Transverse colon (tissue), 4 donors: Measurements from ENCODE around the gene NEK8. TPM values are rescaled to one million over a fixed set of nuclear protein-coding genes. Genes with fewer than 3 reads are reported as not detected.

Experiments
- DNase-seq: peaks from one replicate; pipeline ENCODE4 v3.0.0-alpha.2; 2019
- H3K27ac ChIP-seq, 4 donors: fragments of 200-600 bp; sonication (generic); 2 replicates each; pipeline ENCODE4 v1.5.1; 2016 to 2018; ENCODE audit warnings: inconsistent platforms in 4 of 4
- H3K27me3 ChIP-seq: fragments of 200-600 bp; sonication (generic); 2 replicates; pipeline ENCODE4 v1.5.1; 2017; ENCODE audit warnings: inconsistent platforms
- H3K36me3 ChIP-seq, 4 donors: fragments of 200-600 bp; sonication (generic); 2 replicates each; pipeline ENCODE4 v1.5.1; 2017 to 2019; ENCODE audit warnings: inconsistent platforms in 4 of 4
- H3K4me1 ChIP-seq, 4 donors: fragments of 200-600 bp; sonication (generic); 2 replicates each; pipeline ENCODE4 v1.5.1; 2017 to 2020; ENCODE audit warnings: inconsistent platforms in 4 of 4
- H3K4me3 ChIP-seq, 4 donors: fragments of 200-600 bp; sonication (generic); 1 replicate in 1 of 4; 2 replicates in 3 of 4; pipeline versions ENCODE4 v1.5.1 to v1.6.1; 2017 to 2019; ENCODE audit warnings: inconsistent platforms in 4 of 4
- H3K9me3 ChIP-seq, 2 donors: fragments of 200-600 bp; sonication (generic); 2 replicates each; pipeline ENCODE4 v1.5.1; 2017 to 2019; ENCODE audit warnings: inconsistent platforms in 2 of 2
- EP300 ChIP-seq: sonication (generic); formaldehyde crosslinking; IDR thresholded peaks from one replicate; pipeline ENCODE4 v1.6.1; 2017; ENCODE audit warnings: antibody characterized with exemption, low read depth
- POLR2A ChIP-seq: fragments of 450-650 bp; IDR thresholded peaks from one replicate; pipeline ENCODE4 v1.6.1; 2016; ENCODE audit warnings: antibody characterized with exemption, mild to moderate bottlenecking, moderate library complexity
- POLR2AphosphoS5 ChIP-seq, 3 donors: sonication (generic); formaldehyde crosslinking; IDR thresholded peaks; one replicate each; pipeline ENCODE4 v1.6.1; 2016; ENCODE audit warnings: antibody characterized with exemption in 3 of 3
- WGBS, 2 donors: methylation state at CpG; one replicate each; pipeline ENCODE4 v1.1.5; 2018; ENCODE audit warnings: low coverage in 1 of 2; 5-methylcytosine and 5-hydroxymethylcytosine counted together
- in situ Hi-C, 4 donors: fragments of 200-750 bp; cut with MboI; loops; one replicate each; pipeline versions ENCODE4 v1.15.0 to v1.15.1; 2017; ENCODE audit warnings: low sequenced_read_pairs in 3 of 4, low pct_ligation_motif_present in 1 of 4, low pct_unique_long_range_greater_than_20kb in 1 of 4
- intact Hi-C: fragments of 100-400 bp; cut with DNase I; formaldehyde crosslinking; loops from one replicate; pipeline ENCODE4 v1.15.1; 2023; ENCODE audit warnings: low total_unique reads
- total RNA-seq, 4 donors: library from RNA; depleted of rRNA; stranded (reverse); fragments of >200 nt; gene quantifications; one replicate each; pipeline ENCODE4 v1.1.0, GENCODE V29; 2016
- TF ChIP-seq, protein P1 (sequence below), 5 experiments: fragments of 200-600 bp in 3 of 5; fragments of 450-650 bp in 2 of 5; sonication (generic) in 3 of 5; IDR thresholded peaks; 1 replicate in 2 of 5; 2 replicates in 3 of 5; pipeline ENCODE4 v1.5.1; 2016 to 2017; ENCODE audit warnings: antibody characterized with exemption in 5 of 5, inconsistent platforms in 3 of 5, mild to moderate bottlenecking in 2 of 5, moderate library complexity in 1 of 5

Gene NEK8
- total RNA-seq, 4 donors from 2014 or later, result 5.7 to 52.3 (median 8.3) TPM

- TF ChIP-seq EP300, result no peak
- TF ChIP-seq, protein P1, sequence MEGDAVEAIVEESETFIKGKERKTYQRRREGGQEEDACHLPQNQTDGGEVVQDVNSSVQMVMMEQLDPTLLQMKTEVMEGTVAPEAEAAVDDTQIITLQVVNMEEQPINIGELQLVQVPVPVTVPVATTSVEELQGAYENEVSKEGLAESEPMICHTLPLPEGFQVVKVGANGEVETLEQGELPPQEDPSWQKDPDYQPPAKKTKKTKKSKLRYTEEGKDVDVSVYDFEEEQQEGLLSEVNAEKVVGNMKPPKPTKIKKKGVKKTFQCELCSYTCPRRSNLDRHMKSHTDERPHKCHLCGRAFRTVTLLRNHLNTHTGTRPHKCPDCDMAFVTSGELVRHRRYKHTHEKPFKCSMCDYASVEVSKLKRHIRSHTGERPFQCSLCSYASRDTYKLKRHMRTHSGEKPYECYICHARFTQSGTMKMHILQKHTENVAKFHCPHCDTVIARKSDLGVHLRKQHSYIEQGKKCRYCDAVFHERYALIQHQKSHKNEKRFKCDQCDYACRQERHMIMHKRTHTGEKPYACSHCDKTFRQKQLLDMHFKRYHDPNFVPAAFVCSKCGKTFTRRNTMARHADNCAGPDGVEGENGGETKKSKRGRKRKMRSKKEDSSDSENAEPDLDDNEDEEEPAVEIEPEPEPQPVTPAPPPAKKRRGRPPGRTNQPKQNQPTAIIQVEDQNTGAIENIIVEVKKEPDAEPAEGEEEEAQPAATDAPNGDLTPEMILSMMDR (IDR thresholded peaks at IDR 0.05), result no peak
- no peak for TF ChIP-seq POLR2AphosphoS5 (IDR thresholded peaks at IDR 0.05)
- no peak for TF ChIP-seq POLR2A
- no peak overlapping the region for H3K4me3 ChIP-seq
- DNase-seq, result no peak
- in situ Hi-C loops (loop anchor here (10.0 to 25.0 kb wide), 3 partner anchors 128 to 155 kb away; partner anchors contain the start of genes DHRS13 (in 2 of the 4) and FLOT2 (in 1 of the 4)), intact Hi-C loops (no loop called here)
- no peaks in the 10 kb centered on the region for H3K9me3 ChIP-seq
- WGBS, 2 donors, result 95 to 100% methylated on average over 2 to 18 of the region's 18 CpGs
- H3K36me3 ChIP-seq, result peaks cover 0 to 11% (median 3%) of the 10 kb centered on the region in 4 donors
- no peaks in the 10 kb centered on the region for H3K27me3 ChIP-seq
- H3K4me1 ChIP-seq, result peaks cover 0 to 17% (median 7%) of the 10 kb centered on the region in 4 donors
- no peak overlapping the region for H3K27ac ChIP-seq
Measured at GRCh38 chr17:28759256-28759865, 30.8 kb downstream of the NEK8 start.

- peaks cover 0 to 17% (median 7%) of the 10 kb centered on the region in 4 donors for H3K4me1 ChIP-seq
- WGBS, 2 donors, result 44 to 47% methylated on average over 5 to 9 of the region's 9 CpGs
- TF ChIP-seq, protein P1 (IDR thresholded peaks at IDR 0.05), result no peak
- TF ChIP-seq POLR2A (no peak), POLR2AphosphoS5 (IDR thresholded peaks at IDR 0.05) (no peak), EP300 (no peak)
- peak; percentile 59 for DNase-seq
- no peaks in the 10 kb centered on the region for H3K9me3 ChIP-seq
- H3K27me3 ChIP-seq, result no peaks in the 10 kb centered on the region
- H3K4me3 ChIP-seq, result no peak overlapping the region
- H3K27ac ChIP-seq, result peak overlapping the region in 2 of 4 donors; percentile 15 to 21
- in situ Hi-C loops (loop anchor here in 3 of 4 donors (25.0 kb wide), 2 partner anchors 126 to 151 kb away; partner anchors contain the start of genes DHRS13 (in 2 of the 3) and FLOT2 (in 1 of the 3)), intact Hi-C loops (loop anchor here (10.0 kb wide), 1 partner anchor 54 kb away; no protein-coding TSS in a partner anchor)
- H3K36me3 ChIP-seq, result peaks cover 0 to 17% (median 3%) of the 10 kb centered on the region in 4 donors
Measured at GRCh38 chr17:28760601-28761562, 32.3 kb downstream of the NEK8 start.

DNA sequence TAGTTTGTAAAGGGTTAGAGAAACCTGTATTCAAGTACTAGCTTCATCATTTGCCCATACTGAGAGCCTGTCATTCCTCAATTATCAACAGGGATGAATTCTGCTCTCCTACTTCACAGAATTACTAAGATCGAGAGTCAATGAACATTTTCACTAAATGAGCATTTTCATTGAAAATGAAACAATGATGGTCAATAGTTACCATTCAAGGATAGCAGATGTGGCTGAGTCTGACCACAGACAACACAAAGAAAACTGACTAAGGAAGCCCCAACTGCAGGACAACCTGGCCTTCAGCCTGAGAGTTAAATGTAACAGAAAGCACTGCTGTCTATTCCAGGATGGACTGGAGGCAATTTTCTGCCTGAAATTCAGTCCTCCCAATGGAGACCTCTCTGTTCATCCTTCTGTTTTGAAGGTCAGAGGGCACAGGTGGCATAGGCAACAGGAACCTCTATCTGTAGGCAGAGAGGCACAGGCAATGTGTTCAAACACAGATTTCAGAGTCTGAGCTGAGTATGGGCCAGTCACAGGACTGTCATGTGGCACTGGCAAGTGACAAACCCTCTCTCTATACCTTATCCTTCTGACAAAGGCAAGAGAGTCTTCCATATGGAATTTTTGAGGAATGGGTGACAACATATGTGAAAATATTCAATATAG lies 34.7 kb downstream of the NEK8 start:
- H3K27ac ChIP-seq, result peak overlapping the region in 1 of 4 donors; percentile 6
- no peak overlapping the region for H3K4me3 ChIP-seq
- WGBS, 2 donors, result 79 to 92% methylated on average over 1 of the region's 1 CpG
- no peak for DNase-seq
- in situ Hi-C loops (loop anchor here in 3 of 4 donors (25.0 kb wide), 2 partner anchors 124 to 149 kb away; partner anchors contain the start of genes DHRS13 (in 2 of the 3) and FLOT2 (in 1 of the 3)), intact Hi-C loops (loop anchor here (10.0 kb wide), 1 partner anchor 52 kb away; no protein-coding TSS in a partner anchor)
- no peaks in the 10 kb centered on the region for H3K9me3 ChIP-seq
- peaks cover 0 to 19% (median 3%) of the 10 kb centered on the region in 4 donors for H3K36me3 ChIP-seq
- H3K4me1 ChIP-seq, result peaks cover 0 to 17% (median 7%) of the 10 kb centered on the region in 4 donors
- no peaks in the 10 kb centered on the region for H3K27me3 ChIP-seq
- TF ChIP-seq EP300 (no peak), POLR2A (no peak), POLR2AphosphoS5 (IDR thresholded peaks at IDR 0.05) (no peak)
- TF ChIP-seq, protein P1 (IDR thresholded peaks at IDR 0.05), result no peak
